ENCODE data around the gene LAMB4.

Gene LAMB4

GRCh38 chr7:108024538-108024937, 105.6 kb downstream of the LAMB4 start:
- H3K9me2 ChIP-seq (replicated peaks; ENCODE audit: insufficient read depth, low read length): no peaks in the 10 kb centered on the region
- no peak for TF ChIP-seq EZH2 (optimal IDR thresholded peaks at IDR 0.05; ENCODE audit: low read depth, low read length)
- TF ChIP-seq CTCF (IDR thresholded peaks at IDR 0.05; ENCODE audit: low read length): no peak
- no peak for TF ChIP-seq EZH2phosphoT487 (IDR thresholded peaks at IDR 0.05; ENCODE audit: low read length)
- no peak overlapping the region for H3K4me2 ChIP-seq (ENCODE audit: low read depth, low read length)

GRCh38 chr7:108020585-108020984, 109.6 kb downstream of the LAMB4 start:
- Histone ChIP-seq H4K20me1 (ENCODE audit: insufficient read depth, low read length) (no peaks in the 10 kb centered on the region), H2AFZ (ENCODE audit: low read length) (no peak overlapping the region), H3K79me2 (ENCODE audit: low read length) (no peaks in the 10 kb centered on the region), H3K4me1 (ENCODE audit: low read length) (no peaks in the 10 kb centered on the region), H3K4me2 (ENCODE audit: low read depth, low read length) (no peak overlapping the region), H3F3A (ENCODE audit: insufficient read depth, low read length) (no peaks in the 10 kb centered on the region), H3K4me3 (ENCODE audit: low read length) (no peak overlapping the region), H3K9me3 (replicated peaks; ENCODE audit: insufficient read depth, low read length) (no peaks in the 10 kb centered on the region), H3K36me3 (replicated peaks; ENCODE audit: insufficient read depth, low read length) (no peaks in the 10 kb centered on the region), H3K9me2 (replicated peaks; ENCODE audit: insufficient read depth, low read length) (no peaks in the 10 kb centered on the region), H3K9ac (ENCODE audit: low read length) (no peak overlapping the region), H3K27ac (ENCODE audit: low read length) (no peak overlapping the region), H3K27me3 (replicated peaks; ENCODE audit: insufficient read depth, low read length) (no peaks in the 10 kb centered on the region)
- DNase-seq: no peak
- no peak for TF ChIP-seq CTCF (IDR thresholded peaks at IDR 0.05; ENCODE audit: low read length)
- no peak for TF ChIP-seq EZH2phosphoT487 (IDR thresholded peaks at IDR 0.05; ENCODE audit: low read length)
- TF ChIP-seq EZH2 (optimal IDR thresholded peaks at IDR 0.05; ENCODE audit: low read depth, low read length): no peak

More at GRCh38 chr7:108024538-108024937, 105.6 kb downstream of the LAMB4 start:
- H3K9me3 ChIP-seq (replicated peaks; ENCODE audit: insufficient read depth, low read length): no peaks in the 10 kb centered on the region
- no peaks in the 10 kb centered on the region for H4K20me1 ChIP-seq (ENCODE audit: insufficient read depth, low read length)
- H3F3A ChIP-seq (ENCODE audit: insufficient read depth, low read length): no peaks in the 10 kb centered on the region
- no peak overlapping the region for H3K4me3 ChIP-seq (ENCODE audit: low read length)
- no peaks in the 10 kb centered on the region for H3K4me1 ChIP-seq (ENCODE audit: low read length)
- H3K9ac ChIP-seq (ENCODE audit: low read length): no peak overlapping the region
- no peak for DNase-seq
- H3K27me3 ChIP-seq (replicated peaks; ENCODE audit: insufficient read depth, low read length): no peaks in the 10 kb centered on the region
- H3K36me3 ChIP-seq (replicated peaks; ENCODE audit: insufficient read depth, low read length): no peaks in the 10 kb centered on the region
- no peak overlapping the region for H2AFZ ChIP-seq (ENCODE audit: low read length)
- H3K79me2 ChIP-seq (ENCODE audit: low read length): no peaks in the 10 kb centered on the region
- no peak overlapping the region for H3K27ac ChIP-seq (ENCODE audit: low read length)

GRCh38 chr7:108018668-108019067, 111.5 kb downstream of the LAMB4 start:
- H3K27ac ChIP-seq (ENCODE audit: low read length): no peak overlapping the region

More at GRCh38 chr7:108018668-108019067, 111.5 kb downstream of the LAMB4 start:
- Histone ChIP-seq H3K79me2 (ENCODE audit: low read length) (no peaks in the 10 kb centered on the region), H2AFZ (ENCODE audit: low read length) (no peak overlapping the region), H3K36me3 (replicated peaks; ENCODE audit: insufficient read depth, low read length) (no peaks in the 10 kb centered on the region), H3K9me2 (replicated peaks; ENCODE audit: insufficient read depth, low read length) (no peaks in the 10 kb centered on the region), H3K9me3 (replicated peaks; ENCODE audit: insufficient read depth, low read length) (no peaks in the 10 kb centered on the region), H3F3A (ENCODE audit: insufficient read depth, low read length) (no peaks in the 10 kb centered on the region), H3K9ac (ENCODE audit: low read length) (no peak overlapping the region), H3K4me1 (ENCODE audit: low read length) (no peaks in the 10 kb centered on the region), H3K27me3 (replicated peaks; ENCODE audit: insufficient read depth, low read length) (no peaks in the 10 kb centered on the region), H4K20me1 (ENCODE audit: insufficient read depth, low read length) (no peaks in the 10 kb centered on the region), H3K4me3 (ENCODE audit: low read length) (no peak overlapping the region), H3K4me2 (ENCODE audit: low read depth, low read length) (no peak overlapping the region)
- TF ChIP-seq CTCF (IDR thresholded peaks at IDR 0.05; ENCODE audit: low read length) (no peak), EZH2 (optimal IDR thresholded peaks at IDR 0.05; ENCODE audit: low read depth, low read length) (no peak), EZH2phosphoT487 (IDR thresholded peaks at IDR 0.05; ENCODE audit: low read length) (no peak)
- no peak for DNase-seq
